MCF 10A (cell line): Measurements from ENCODE around the gene TTC39C. TPM values are rescaled to one million over a fixed set of nuclear protein-coding genes. Genes with fewer than 3 reads are reported as not detected.

Experiments used
- BruUV-seq: library from RNA; stranded (reverse); fragments of 400-500 nt; replicated peaks from 2 replicates; lab custom pipeline; 2021; lab: Mats Ljungman, UMichigan
- CTCF ChIA-PET: fragments of 300-600 bp; sonication (Branson Sonifier 250); formaldehyde crosslinking; extraction: SDS; loops from one replicate; lab custom pipeline; 2021; ENCODE audit warnings: antibody characterized with exemption, inconsistent platforms; lab: Yijun Ruan, JAX
- POLR2A ChIA-PET: fragments of 300-600, 350-650 bp; sonication (Branson Sonifier 250); formaldehyde crosslinking; extraction: SDS; loops from one replicate; lab custom pipeline; 2020; ENCODE audit warnings: antibody characterized with exemption, inconsistent platforms; lab: Yijun Ruan, JAX
- DNase-seq: peaks from one replicate; pipeline ENCODE4 v3.0.0-alpha.2; 2018; ENCODE audit not compliant: unreplicated experiment
- H3K27ac Mint-ChIP-seq: one replicate; pipeline ENCODE4 v1.8.0; 2022; ENCODE audit warnings: mild to moderate bottlenecking, low read depth, mixed read lengths; ENCODE audit not compliant: unreplicated experiment
- H3K27me3 Mint-ChIP-seq: one replicate; pipeline ENCODE4 v1.8.0; 2022; ENCODE audit warnings: mixed read lengths; ENCODE audit not compliant: insufficient read depth, unreplicated experiment
- H3K36me3 Mint-ChIP-seq: one replicate; pipeline ENCODE4 v1.8.0; 2022; ENCODE audit warnings: mild to moderate bottlenecking, moderate library complexity, mixed read lengths; ENCODE audit not compliant: insufficient read depth, unreplicated experiment
- H3K4me1 Mint-ChIP-seq: one replicate; pipeline ENCODE4 v1.8.0; 2022; ENCODE audit warnings: mixed read lengths; ENCODE audit not compliant: insufficient read depth, unreplicated experiment
- H3K4me3 Mint-ChIP-seq: one replicate; pipeline ENCODE4 v1.8.0; 2022; ENCODE audit warnings: mild to moderate bottlenecking, moderate library complexity, mixed read lengths; ENCODE audit not compliant: unreplicated experiment
- H3K9me3 Mint-ChIP-seq: one replicate; pipeline ENCODE4 v1.8.0; 2022; ENCODE audit warnings: mixed read lengths; ENCODE audit not compliant: unreplicated experiment
- intact Hi-C: fragments of 100-400 bp; cut with micrococcal nuclease; formaldehyde crosslinking; loops from 2 replicates; pipeline ENCODE4 v1.14.1; 2022
- total RNA-seq: library from RNA; stranded (reverse); gene quantifications from 2 replicates; pipeline ENCODE4 v1.2.3, GENCODE V29; 2022
- TF ChIP-seq, protein P1 (sequence below): fragments of 200-600 bp; IDR thresholded peaks from one replicate; pipeline ENCODE4 v1.8.0; 2022; ENCODE audit warnings: antibody characterized with exemption, mild to moderate bottlenecking; ENCODE audit not compliant: unreplicated experiment

TTC39C gene
- total RNA-seq, 1 experiment from 2014 or later = 12.9 TPM

DNA sequence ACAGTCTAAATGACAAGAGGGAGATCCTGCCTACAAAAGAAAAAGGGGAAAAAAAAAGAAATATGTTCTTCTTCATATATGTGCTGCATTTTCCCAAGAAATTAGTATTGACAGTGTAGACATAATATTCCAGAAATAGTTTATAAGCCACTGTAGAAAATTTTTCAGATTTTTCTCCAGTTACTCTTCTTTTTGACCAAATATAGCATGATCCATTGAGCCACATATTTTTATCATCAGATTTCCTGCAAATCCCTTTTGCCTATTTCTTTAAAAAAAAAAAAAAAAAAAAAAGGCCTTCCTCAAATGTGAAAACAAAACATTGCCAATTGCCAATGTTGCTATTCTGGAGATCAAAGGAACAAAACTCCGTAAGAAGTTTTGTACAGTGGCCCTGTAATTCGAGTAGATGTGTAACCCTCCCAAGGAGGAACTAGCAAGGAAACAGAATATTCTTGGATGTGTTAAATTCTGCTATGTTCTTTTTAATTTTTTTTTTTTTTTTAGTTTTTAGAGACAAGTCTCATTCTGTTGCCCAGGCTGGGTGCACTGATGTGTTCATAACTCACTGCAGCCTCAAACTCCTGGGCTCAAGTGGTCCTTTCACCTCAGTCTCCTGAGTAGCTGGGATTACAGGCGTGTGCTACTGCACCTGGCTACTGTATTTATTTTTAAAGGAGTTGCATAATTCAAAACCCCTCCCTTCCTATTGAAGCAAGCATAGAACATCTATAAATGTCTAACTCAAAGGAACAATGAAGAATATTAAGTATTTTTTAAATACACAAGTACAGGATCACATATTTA lies 111.8 kb downstream of the TTC39C start:
- H3K4me3 Mint-ChIP-seq = no peak overlapping the region
- no peaks in the 10 kb centered on the region for H3K27me3 Mint-ChIP-seq
- TF ChIP-seq, protein P1, sequence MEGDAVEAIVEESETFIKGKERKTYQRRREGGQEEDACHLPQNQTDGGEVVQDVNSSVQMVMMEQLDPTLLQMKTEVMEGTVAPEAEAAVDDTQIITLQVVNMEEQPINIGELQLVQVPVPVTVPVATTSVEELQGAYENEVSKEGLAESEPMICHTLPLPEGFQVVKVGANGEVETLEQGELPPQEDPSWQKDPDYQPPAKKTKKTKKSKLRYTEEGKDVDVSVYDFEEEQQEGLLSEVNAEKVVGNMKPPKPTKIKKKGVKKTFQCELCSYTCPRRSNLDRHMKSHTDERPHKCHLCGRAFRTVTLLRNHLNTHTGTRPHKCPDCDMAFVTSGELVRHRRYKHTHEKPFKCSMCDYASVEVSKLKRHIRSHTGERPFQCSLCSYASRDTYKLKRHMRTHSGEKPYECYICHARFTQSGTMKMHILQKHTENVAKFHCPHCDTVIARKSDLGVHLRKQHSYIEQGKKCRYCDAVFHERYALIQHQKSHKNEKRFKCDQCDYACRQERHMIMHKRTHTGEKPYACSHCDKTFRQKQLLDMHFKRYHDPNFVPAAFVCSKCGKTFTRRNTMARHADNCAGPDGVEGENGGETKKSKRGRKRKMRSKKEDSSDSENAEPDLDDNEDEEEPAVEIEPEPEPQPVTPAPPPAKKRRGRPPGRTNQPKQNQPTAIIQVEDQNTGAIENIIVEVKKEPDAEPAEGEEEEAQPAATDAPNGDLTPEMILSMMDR = no peak
- POLR2A ChIA-PET = no interaction called here
- H3K4me1 Mint-ChIP-seq = no peaks in the 10 kb centered on the region
- CTCF ChIA-PET = interaction anchor here (0.8 kb wide), 1 partner anchor 206 kb away, joined by 3 read pairs; no protein-coding TSS in a partner anchor
- BruUV-seq = no TSS peak
- H3K36me3 Mint-ChIP-seq = peaks cover 44% of the 10 kb centered on the region
- DNase-seq = no peak
- H3K9me3 Mint-ChIP-seq = no peaks in the 10 kb centered on the region
- H3K27ac Mint-ChIP-seq = no peak overlapping the region
- intact Hi-C loops = no loop called here

DNA sequence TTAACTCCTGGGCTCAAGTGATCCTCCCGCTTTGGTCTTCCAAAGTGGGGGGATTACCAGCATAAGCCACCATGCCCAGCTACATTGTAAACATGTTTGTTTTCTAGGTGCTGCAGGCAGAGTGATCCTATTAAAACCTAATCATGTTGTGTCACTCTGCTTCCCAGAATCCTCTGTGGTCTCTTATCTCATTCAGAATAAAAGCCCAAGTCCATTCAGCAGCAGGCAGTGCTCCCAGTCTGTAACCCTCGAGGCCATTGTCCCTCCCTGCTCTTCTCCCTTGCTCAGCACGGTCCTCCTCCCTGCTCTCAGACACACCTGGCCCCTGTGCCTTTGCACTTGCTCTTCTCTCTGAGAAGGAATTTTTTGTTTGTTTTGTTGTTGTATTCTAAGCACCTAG lies 113.2 kb downstream of the TTC39C start:
- H3K27me3 Mint-ChIP-seq = no peaks in the 10 kb centered on the region
- H3K4me3 Mint-ChIP-seq = no peak overlapping the region
- POLR2A ChIA-PET = no interaction called here
- CTCF ChIA-PET = interaction anchor here (0.5 to 0.7 kb wide), 4 partner anchors 11 to 1907 kb away, joined by 3 read pairs; partner anchors contain the start of gene CABYR
- no peaks in the 10 kb centered on the region for H3K4me1 Mint-ChIP-seq
- H3K9me3 Mint-ChIP-seq = no peaks in the 10 kb centered on the region
- intact Hi-C loops = no loop called here
- DNase-seq = no peak
- H3K36me3 Mint-ChIP-seq = peaks cover 43% of the 10 kb centered on the region
- TF ChIP-seq, protein P1 = no peak
- no peak overlapping the region for H3K27ac Mint-ChIP-seq
- BruUV-seq = no TSS peak

DNA sequence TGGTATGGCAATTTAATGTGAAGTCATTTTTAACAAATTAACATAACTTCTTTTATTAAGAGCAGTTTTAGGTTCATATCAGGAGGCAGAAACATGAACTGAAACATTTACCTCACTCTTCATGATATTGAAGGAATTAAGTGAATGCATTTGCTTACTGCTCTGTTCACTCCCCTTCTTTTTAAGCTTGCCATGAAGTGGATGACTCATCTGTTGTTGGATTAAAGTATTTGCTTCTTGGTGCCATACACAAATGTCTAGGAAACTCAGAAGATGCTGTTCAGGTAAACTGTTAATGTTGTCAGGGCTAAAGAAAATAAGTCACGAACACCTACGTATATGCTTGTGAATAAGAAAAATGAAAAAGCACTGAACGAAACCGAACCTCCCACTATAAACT lies 114.1 kb downstream of the TTC39C start:
- no TSS peak for BruUV-seq
- ChIA-PET POLR2A (interaction anchor here (0.7 kb wide), 1 partner anchor 17 kb away, joined by 3 read pairs; no protein-coding TSS in a partner anchor), CTCF (interaction anchor here (0.7 kb wide), 1 partner anchor 1906 kb away, joined by 3 read pairs; no protein-coding TSS in a partner anchor)
- Mint-ChIP-seq H3K9me3 (no peaks in the 10 kb centered on the region), H3K27ac (no peak overlapping the region), H3K4me1 (no peaks in the 10 kb centered on the region), H3K36me3 (peaks cover 38% of the 10 kb centered on the region), H3K27me3 (no peaks in the 10 kb centered on the region), H3K4me3 (no peak overlapping the region)
- intact Hi-C loops = no loop called here
- DNase-seq = no peak
- TF ChIP-seq, protein P1 = no peak

DNA sequence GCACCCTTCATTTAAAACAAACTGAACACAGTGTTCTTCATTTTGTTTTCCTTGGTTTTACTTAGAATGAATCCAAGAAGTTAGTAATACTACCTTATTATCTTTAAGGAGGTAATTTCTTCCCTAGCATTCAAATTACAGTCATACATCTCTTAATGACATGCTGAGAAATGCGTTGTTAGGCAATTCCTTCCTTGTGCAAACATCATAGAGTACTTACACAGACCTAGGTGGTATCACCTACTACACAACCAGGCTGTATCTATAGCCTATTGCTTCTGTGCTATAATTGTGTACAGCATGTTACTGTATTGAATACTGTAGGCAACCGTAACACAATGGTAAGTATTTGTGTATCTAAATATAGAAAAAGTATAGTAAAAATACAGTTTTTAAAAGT lies 115.9 kb downstream of the TTC39C start:
- Mint-ChIP-seq H3K27me3 (no peaks in the 10 kb centered on the region), H3K36me3 (peaks cover 28% of the 10 kb centered on the region), H3K9me3 (no peaks in the 10 kb centered on the region), H3K4me1 (no peaks in the 10 kb centered on the region), H3K4me3 (no peak overlapping the region), H3K27ac (no peak overlapping the region)
- ChIA-PET POLR2A (no interaction called here), CTCF (no interaction called here)
- no peak for DNase-seq
- intact Hi-C loops = no loop called here
- TF ChIP-seq, protein P1 = no peak
- BruUV-seq = no TSS peak
